Measurements from ENCODE around the gene GARIN5B.

GRCh38 chr19:55306712-55307111, 56.3 kb downstream of the GARIN5B start:
- TF ChIP-seq CTCF (conservative IDR thresholded peaks at IDR 0.05; ENCODE audit: low read depth, low read length) (no peak), EZH2 (IDR thresholded peaks at IDR 0.05; ENCODE audit: borderline replicate concordance, low read depth, low read length, poor library complexity, severe bottlenecking) (no peak)
